ENCODE measurements around the gene SLC7A14.

DNA sequence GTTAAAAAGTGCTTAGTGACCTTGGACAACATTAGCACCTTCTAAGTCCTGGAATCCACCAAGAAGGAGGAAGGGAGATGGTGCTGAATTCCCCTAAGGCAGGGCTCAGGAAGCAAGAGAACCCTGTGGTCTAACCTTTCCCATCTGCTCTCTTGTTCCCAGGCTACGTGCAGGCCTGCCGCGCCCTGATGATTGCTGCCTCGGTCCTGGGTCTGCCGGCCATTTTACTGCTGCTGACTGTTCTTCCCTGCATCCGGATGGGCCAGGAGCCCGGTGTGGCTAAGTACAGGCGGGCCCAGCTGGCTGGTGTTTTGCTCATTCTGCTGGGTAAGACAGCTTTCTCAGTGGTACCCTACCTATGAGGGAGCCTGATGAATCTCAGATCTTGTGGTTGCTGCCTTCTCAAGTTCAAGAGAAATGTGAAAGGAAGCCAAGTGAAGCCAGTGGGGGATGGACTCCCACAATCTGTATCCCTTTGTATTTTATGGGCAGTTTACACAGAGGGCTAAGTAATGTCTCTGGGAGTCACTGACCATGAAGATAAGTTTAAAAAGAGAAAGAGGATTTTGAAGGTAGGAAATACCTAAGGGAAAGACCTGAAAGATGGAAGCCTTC is 162.8 kb downstream of the SLC7A14 start:
- TF ChIP-seq, protein P1, sequence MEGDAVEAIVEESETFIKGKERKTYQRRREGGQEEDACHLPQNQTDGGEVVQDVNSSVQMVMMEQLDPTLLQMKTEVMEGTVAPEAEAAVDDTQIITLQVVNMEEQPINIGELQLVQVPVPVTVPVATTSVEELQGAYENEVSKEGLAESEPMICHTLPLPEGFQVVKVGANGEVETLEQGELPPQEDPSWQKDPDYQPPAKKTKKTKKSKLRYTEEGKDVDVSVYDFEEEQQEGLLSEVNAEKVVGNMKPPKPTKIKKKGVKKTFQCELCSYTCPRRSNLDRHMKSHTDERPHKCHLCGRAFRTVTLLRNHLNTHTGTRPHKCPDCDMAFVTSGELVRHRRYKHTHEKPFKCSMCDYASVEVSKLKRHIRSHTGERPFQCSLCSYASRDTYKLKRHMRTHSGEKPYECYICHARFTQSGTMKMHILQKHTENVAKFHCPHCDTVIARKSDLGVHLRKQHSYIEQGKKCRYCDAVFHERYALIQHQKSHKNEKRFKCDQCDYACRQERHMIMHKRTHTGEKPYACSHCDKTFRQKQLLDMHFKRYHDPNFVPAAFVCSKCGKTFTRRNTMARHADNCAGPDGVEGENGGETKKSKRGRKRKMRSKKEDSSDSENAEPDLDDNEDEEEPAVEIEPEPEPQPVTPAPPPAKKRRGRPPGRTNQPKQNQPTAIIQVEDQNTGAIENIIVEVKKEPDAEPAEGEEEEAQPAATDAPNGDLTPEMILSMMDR (conservative IDR thresholded peaks at IDR 0.05; ENCODE audit: low read depth, low read length), result no peak
- TF ChIP-seq EZH2 (IDR thresholded peaks at IDR 0.05; ENCODE audit: borderline replicate concordance, low read depth, low read length, poor library complexity, severe bottlenecking), result no peak

Data from A673 (cell line).